Stimulated activated CD8-positive, alpha-beta memory T cell treated with anti-CD3 and anti-CD28 coated beads, Interleukin-15, amount 100 ng/mL, for 24 hours (primary cell): ENCODE measurements around the gene PTPRD.
"Not testable (repeated sequence)": the region's sequence is repeated elsewhere in the genome, so short reads cannot be mapped to it uniquely, and the experiment has no call there.

ENCODE experiments used
- DNase-seq: peaks from one replicate; pipeline ENCODE4 v3.0.0-alpha.2; 2020; ENCODE audit warnings: low read depth

The PTPRD gene

DNA sequence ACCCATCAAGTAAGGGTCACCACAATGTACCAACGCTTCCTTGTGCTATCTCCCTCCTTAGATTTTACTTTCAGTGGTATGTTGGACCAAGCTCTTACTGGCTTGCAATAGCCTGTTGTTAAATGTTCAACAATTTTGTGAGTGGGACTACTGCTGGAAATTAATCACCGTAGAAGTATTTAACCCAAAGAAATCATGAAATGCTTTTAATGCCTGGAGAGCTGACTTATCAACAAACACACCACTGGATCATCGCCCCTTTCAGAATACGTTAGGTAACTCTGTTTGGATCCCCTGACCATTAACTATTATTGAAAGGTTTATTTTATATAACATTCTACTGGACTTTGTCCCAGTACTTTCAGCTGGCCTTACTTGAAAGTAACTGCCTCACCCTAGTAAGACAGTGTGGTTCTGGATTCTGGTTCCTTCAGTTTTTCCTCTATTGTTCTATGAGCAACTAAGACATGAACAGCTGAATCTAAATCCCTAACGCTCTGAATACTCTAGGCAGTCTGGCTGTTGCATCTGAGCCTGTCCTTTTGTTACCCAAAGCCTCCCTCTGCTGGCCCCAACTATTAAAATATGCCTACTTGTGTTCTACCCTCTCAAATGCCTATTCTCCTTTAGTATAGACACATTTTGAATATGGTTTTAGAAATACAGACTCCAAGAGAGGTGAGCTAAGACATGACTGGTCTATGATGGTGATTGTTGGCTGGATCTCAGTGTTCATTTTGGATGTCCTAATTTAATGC lies 1609.8 kb downstream of the PTPRD start:
- no peak for DNase-seq

DNA sequence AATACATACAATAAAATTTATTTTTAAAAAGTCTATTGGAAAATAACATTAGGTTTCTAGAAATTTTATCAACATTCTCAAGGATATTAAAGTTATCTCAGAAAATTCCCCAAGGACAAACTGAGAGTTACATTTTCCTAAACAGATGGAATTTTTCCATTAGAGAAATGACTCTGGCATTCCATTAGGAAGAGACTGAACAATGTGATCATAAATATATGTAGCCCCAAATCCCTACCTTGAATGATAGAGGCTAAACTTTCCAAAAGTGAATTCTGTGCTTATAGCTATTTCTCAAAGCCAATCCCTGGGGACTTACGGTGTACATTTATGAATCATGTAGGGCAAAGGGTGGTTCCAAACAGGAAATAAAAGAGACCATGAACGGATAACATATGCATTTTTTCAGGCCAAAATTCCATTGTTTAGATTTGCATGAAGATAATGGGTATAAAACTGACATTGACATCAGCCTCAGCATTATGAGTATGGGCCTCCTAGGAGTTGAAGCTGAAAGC lies 1632.2 kb downstream of the PTPRD start:
- no peak for DNase-seq

- no peak for DNase-seq
Observed at GRCh38 chr9:8978334-8978733, 1634.5 kb downstream of the PTPRD start.

DNA sequence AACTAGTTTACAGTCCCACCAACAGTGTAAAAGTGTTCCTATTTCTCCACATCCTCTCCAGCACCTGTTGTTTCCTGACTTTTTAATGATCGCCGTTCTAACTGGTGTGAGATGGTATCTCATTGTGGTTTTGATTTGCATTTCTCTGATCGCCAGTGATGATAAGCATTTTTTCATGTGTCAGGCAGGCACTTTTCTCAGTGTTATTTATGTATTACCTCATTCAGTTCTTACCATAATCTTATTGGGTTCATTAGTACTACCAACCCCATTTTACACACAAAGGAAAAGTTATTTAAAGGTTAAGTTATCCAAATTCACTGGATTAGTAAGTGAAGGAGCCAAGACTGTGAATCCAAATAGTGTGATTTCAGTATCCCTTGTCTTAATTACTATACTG lies 1644.5 kb downstream of the PTPRD start:
- not testable (repeated sequence) for DNase-seq

- DNase-seq, result no peak
Observed at GRCh38 chr9:8963885-8964284, 1648.9 kb downstream of the PTPRD start.

DNA sequence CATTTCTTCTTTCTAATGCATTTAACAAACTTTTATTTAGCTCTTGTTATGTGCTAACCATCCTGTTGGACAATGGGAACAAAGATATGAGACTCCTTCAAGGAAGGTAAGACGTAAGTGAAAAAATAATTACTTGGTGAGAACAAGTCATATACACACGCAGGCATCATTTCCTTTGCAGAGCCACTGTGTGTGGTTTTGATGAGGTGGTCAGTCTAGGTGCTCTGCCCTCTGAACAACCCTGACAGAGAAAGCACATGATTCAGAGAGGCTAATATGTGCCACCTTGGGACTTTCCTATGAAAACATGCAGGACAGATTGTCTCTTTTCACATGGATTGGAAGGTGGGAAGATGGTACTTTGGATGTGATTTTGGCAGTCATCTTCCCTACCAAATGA lies 1650.7 kb downstream of the PTPRD start:
- DNase-seq, result no peak

- DNase-seq, result no peak
Observed at GRCh38 chr9:8961186-8961851, 1651.5 kb downstream of the PTPRD start.

- no peak for DNase-seq
Observed at GRCh38 chr9:8960254-8960653, 1652.5 kb downstream of the PTPRD start.

DNA sequence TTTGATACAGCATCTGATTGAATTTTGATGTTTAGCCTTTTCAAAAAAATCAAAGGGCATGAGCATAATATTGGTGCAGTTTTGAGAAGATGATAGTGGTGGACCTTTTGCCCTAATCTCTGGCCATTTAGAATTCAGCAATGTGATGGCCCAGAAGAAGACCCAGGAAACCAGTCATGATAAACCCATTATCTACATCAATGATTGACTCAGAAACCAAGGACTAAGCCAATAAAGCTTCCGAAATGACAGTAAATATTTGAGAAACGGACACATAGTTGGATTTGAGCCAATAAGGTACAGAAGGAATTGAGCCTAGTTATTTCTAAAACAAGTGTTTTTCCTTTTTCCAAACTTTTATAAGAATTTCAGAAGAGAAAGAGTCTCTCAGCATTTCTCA lies 1654.4 kb downstream of the PTPRD start:
- no peak for DNase-seq

- DNase-seq, result no peak
Observed at GRCh38 chr9:8955315-8955714, 1657.5 kb downstream of the PTPRD start.

DNA sequence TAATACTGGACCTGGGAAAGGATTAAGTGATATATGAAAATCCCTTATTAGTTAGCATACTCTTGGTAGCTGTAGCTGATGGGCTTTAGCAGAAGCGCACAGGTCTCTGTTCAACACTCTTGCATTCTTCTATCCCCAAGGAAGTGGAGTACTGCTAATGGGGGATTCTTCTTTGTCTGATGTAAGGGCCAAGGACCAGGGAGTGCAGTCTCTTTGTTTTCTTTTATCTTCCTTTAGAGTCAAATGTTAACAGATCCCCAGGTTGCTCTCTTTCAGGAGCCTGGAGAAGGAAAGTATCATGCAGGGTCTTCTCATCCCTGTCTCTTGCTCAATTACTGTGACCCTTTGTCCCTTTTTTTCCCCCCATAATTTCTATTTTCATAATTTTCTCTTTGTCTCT lies 1666.3 kb downstream of the PTPRD start:
- DNase-seq, result no peak

GRCh38 chr9:8943392-8943791 lies 1669.4 kb downstream of the PTPRD start:
- no peak for DNase-seq

- no peak for DNase-seq
Observed at GRCh38 chr9:8940650-8941049, 1672.2 kb downstream of the PTPRD start.

DNA sequence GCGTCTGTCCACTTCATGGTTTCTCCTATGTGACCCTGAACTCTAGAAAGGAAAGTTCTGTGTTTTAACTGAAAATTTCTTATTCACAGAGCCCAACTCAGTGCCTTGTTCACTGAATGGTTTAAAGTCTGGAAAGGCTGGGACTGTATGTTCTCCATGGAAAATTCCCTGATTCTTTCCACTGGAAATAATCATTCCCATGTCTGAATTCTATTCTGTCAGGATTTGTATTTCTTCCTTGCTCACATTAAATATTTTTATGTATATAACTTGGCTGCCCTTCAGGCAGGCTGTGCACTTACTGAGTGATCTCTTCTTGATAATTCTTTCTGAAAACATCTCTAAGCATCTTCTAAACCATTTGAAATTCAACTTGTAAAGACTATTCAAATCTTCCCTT lies 1686.3 kb downstream of the PTPRD start:
- DNase-seq, result no peak

DNA sequence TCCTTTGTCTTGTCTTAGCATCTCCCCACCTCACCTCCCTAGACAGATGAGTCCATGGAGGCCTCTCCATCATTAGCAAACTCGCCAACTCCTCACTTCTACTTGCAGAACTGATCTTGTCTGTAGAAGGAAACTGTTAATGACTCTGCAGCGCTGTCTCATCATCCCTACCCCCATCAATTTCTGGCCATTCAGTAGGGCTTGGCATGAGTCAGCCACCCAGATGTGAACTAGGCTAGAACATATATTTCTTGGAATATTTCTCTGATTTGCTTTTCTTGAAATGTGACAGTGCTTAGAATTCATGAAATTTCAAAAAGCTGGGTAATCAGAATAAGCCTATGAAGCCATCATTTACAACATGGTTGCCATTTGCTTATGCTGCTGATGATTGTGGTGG lies 1688.2 kb downstream of the PTPRD start:
- DNase-seq, result no peak

- DNase-seq, result not testable (repeated sequence)
Observed at GRCh38 chr9:8920478-8921183, 1692.2 kb downstream of the PTPRD start.

- DNase-seq, result no peak
Observed at GRCh38 chr9:8917956-8918739, 1694.7 kb downstream of the PTPRD start.

GRCh38 chr9:8916771-8917170 lies 1696.0 kb downstream of the PTPRD start:
- no peak for DNase-seq

DNA sequence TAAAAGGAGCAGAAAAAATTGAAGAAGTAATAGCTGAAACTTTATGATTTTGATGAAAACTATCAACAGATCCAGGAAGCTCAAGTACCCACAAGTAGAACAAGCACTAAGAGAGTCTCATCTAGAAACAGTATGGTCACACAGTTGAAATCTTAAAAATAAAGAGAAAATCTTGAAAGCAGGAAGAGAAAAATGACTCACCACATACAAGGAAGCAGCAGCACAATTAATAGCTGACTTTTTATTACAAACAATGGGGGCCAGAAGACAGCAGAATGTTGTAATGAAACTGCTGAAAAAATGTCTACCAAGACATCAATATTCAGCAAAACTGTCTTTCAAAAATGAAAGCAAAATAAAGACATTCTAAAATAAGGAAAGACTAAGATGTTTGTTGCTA lies 1704.9 kb downstream of the PTPRD start:
- DNase-seq, result no peak

DNA sequence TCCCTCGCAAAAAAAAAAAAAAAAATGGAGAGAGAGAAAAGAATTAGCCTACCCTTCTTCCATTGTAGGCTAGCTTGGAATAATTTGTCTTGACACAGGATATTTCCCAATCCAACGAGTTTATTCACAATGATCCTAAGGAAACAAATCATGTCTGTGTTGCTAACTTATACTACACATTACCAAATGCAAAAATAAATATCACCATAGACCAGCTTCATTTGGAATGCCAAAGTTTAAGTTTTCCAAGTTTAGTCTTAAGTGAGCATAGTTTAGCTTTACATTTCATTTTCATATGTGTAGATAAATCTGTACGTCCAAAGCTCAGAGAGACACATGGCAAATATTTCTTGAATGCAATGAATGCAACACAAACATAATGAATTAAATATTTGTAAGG lies 1707.1 kb downstream of the PTPRD start:
- DNase-seq, result no peak

DNA sequence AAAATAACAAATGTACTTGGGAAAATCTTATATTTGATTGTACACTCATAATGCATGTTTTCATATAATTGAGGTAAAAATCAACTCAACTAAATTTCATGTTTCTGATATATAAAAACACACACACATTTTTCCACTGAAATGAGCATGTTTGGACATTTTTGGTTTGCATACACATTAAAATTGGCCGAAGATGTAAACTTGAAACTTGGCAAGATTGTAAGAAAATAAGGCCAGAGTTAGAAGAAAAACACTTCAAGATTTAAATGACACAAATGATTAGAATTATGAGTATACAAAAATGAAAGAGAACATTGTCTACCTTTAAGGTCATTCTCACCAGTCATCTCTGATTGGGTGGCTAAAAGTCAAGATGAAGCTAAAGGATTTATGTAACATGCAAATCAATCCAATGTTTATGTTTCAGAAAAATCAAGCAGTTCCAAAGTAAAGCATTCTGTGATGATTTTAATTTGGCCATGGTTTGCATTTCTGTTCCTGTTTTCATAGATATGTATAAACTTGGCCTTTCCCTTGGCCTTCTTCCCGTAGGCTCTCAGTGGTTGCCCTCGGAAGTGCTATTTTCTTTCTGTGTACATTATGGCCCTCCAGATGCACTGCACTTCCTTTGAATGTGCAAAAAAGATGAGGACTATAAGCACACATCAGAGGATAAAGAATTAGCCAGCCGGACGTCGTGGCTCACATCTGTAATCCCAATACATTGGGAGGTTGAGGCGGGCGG lies 1707.9 kb downstream of the PTPRD start:
- no peak for DNase-seq
